Fibroblast of skin of left biceps (primary cell): ENCODE measurements around the gene PIP4K2A.

Experiments
- DNase-seq, 2 experiments: peaks; one replicate each; pipeline ENCODE4 v3.0.0-alpha.2; 2013; ENCODE audit warnings: low read depth in 2 of 2

PIP4K2A gene

GRCh38 chr10:22638863-22639262 is 75.5 kb downstream of the PIP4K2A start:
- no peak for DNase-seq

- DNase-seq: no peak
These were observed 76.9 kb downstream of the PIP4K2A start for GRCh38 chr10:22637491-22637890.

GRCh38 chr10:22635650-22636049 is 78.7 kb downstream of the PIP4K2A start:
- DNase-seq: no peak

GRCh38 chr10:22634606-22635459 is 79.5 kb downstream of the PIP4K2A start:
- no peak for DNase-seq

GRCh38 chr10:22634093-22634492 is 80.3 kb downstream of the PIP4K2A start:
- DNase-seq: no peak

GRCh38 chr10:22633528-22633927 is 80.8 kb downstream of the PIP4K2A start:
- no peak for DNase-seq

GRCh38 chr10:22633106-22633505 is 81.3 kb downstream of the PIP4K2A start:
- DNase-seq: no peak

GRCh38 chr10:22631646-22632278 is 82.6 kb downstream of the PIP4K2A start:
- no peak for DNase-seq

GRCh38 chr10:22631185-22631584 is 83.2 kb downstream of the PIP4K2A start:
- no peak for DNase-seq

GRCh38 chr10:22630234-22631174 is 83.9 kb downstream of the PIP4K2A start:
- DNase-seq: no peak

- DNase-seq: no peak
These were observed 84.5 kb downstream of the PIP4K2A start for GRCh38 chr10:22629852-22630233.

GRCh38 chr10:22629126-22629525 is 85.3 kb downstream of the PIP4K2A start:
- DNase-seq: no peak

GRCh38 chr10:22628309-22628708 is 86.1 kb downstream of the PIP4K2A start:
- no peak for DNase-seq

- DNase-seq: no peak
These were observed 87.6 kb downstream of the PIP4K2A start for GRCh38 chr10:22626784-22627183.

- no peak for DNase-seq
These were observed 88.7 kb downstream of the PIP4K2A start for GRCh38 chr10:22625516-22626290.

- peak; percentile 65 to 70 for DNase-seq
These were observed 90.1 kb downstream of the PIP4K2A start for GRCh38 chr10:22624287-22624738.

GRCh38 chr10:22623633-22624253 is 90.6 kb downstream of the PIP4K2A start:
- no peak for DNase-seq

- DNase-seq: no peak
These were observed 92.1 kb downstream of the PIP4K2A start for GRCh38 chr10:22622242-22622806.

- DNase-seq: no peak
These were observed 92.7 kb downstream of the PIP4K2A start for GRCh38 chr10:22621726-22622125.

- DNase-seq: no peak
These were observed 93.4 kb downstream of the PIP4K2A start for GRCh38 chr10:22620929-22621328.
